H1 (cell line): ENCODE results near the gene GRIK4. TPM values are rescaled to one million over a fixed set of nuclear protein-coding genes. Genes with fewer than 3 reads are reported as not detected.

Experiments used
- CTCF ChIA-PET: fragments of 300-600 bp; sonication (Branson Sonifier 250); formaldehyde crosslinking; loops from one replicate; lab custom pipeline; 2021; ENCODE audit not compliant: partially characterized antibody; lab: Charles Lee
- POLR2A ChIA-PET: fragments of 300-600 bp; sonication (Branson Sonifier 250); formaldehyde crosslinking; loops from one replicate; lab custom pipeline; 2021; ENCODE audit warnings: inconsistent platforms; ENCODE audit not compliant: partially characterized antibody; lab: Charles Lee
- DNase-seq, 2 experiments: peaks; one replicate each; pipeline versions ENCODE4 v3.0.0 to v3.0.0-alpha.2; 2010 to 2022; ENCODE audit warnings: low spot score in 2 of 2, low read depth in 1 of 2, mixed read lengths in 1 of 2
- FAIRE-seq: peaks from 2 replicates; lab custom pipeline; 2011; peaks lifted over from hg19 to GRCh38; lab: Jason Lieb, UNC
- H2AFZ ChIP-seq: 2 replicates; pipeline ENCODE4 v1.8.1; 2012; ENCODE audit warnings: low read length, inconsistent platforms
- H2AK5ac ChIP-seq: 2 replicates; pipeline ENCODE4 v1.6.1; 2013; ENCODE audit warnings: low read depth, low read length
- H2BK120ac ChIP-seq: replicated peaks from 2 replicates; pipeline ENCODE3; 2013; ENCODE audit warnings: low read depth, low read length, inconsistent platforms
- H2BK12ac ChIP-seq: 2 replicates; pipeline ENCODE4 v1.6.1; 2013; ENCODE audit warnings: low read depth, low read length
- H2BK15ac ChIP-seq: 2 replicates; pipeline ENCODE4 v1.6.1; 2013; ENCODE audit warnings: low read length
- H2BK20ac ChIP-seq: 2 replicates; pipeline ENCODE4 v1.6.1; 2013; ENCODE audit warnings: low read length
- H2BK5ac ChIP-seq: 2 replicates; pipeline ENCODE4 v1.6.1; 2013; ENCODE audit warnings: low read depth, low read length
- H3K14ac ChIP-seq: 2 replicates; pipeline ENCODE4 v1.6.1; 2013; ENCODE audit warnings: inconsistent platforms; ENCODE audit not compliant: insufficient read length
- H3K18ac ChIP-seq: 2 replicates; pipeline ENCODE4 v1.6.1; 2013; ENCODE audit warnings: low read length; ENCODE audit errors: extremely low read depth
- H3K23ac ChIP-seq: 2 replicates; pipeline ENCODE4 v1.6.1; 2013; ENCODE audit warnings: inconsistent platforms; ENCODE audit not compliant: insufficient read length
- H3K23me2 ChIP-seq: 2 replicates; pipeline ENCODE4 v1.6.1; 2013; ENCODE audit warnings: low read depth, low read length
- H3K27ac ChIP-seq: 2 replicates; pipeline ENCODE4 v1.6.1; 2011; ENCODE audit warnings: low read depth, low read length, inconsistent platforms
- H3K27me3 ChIP-seq, 4 experiments: replicated peaks in 1 of 4; 1 replicate in 1 of 4; 2 replicates in 3 of 4; pipeline versions ENCODE4 v1.6.1 to v1.8.1; 2011 to 2013; ENCODE audit warnings: low read length in 3 of 4, mild to moderate bottlenecking in 3 of 4, inconsistent platforms in 2 of 4, mixed read lengths in 2 of 4, moderate library complexity in 1 of 4; ENCODE audit not compliant: control insufficient read depth in 3 of 4, insufficient read depth in 3 of 4; ENCODE audit errors: extremely low read depth in 1 of 4
- H3K36me3 ChIP-seq, 4 experiments: 2 replicates each; pipeline versions ENCODE4 v1.6.1 to v1.8.1; 2011 to 2013; ENCODE audit warnings: mild to moderate bottlenecking in 4 of 4, low read length in 3 of 4, moderate library complexity in 2 of 4, control low read depth in 1 of 4, inconsistent platforms in 1 of 4; ENCODE audit not compliant: insufficient read depth in 4 of 4, control insufficient read depth in 2 of 4
- H3K4ac ChIP-seq: replicated peaks from 2 replicates; pipeline ENCODE3; 2013; ENCODE audit warnings: low read length, low read depth, mixed read lengths, inconsistent platforms; ENCODE audit not compliant: insufficient read length
- H3K4me1 ChIP-seq, 4 experiments: replicated peaks in 1 of 4; 1 replicate in 1 of 4; 2 replicates in 3 of 4; pipeline versions ENCODE4 v1.6.1 to v1.8.1; 2011 to 2013; ENCODE audit warnings: low read length in 3 of 4, inconsistent platforms in 2 of 4, mixed read lengths in 1 of 4; ENCODE audit not compliant: insufficient read depth in 4 of 4, control insufficient read depth in 3 of 4
- H3K4me2 ChIP-seq, 2 experiments: 2 replicates each; pipeline versions ENCODE4 v1.6.1 to v1.8.1; 2011 to 2013; ENCODE audit warnings: low read depth in 2 of 2, low read length in 2 of 2, control low read depth in 1 of 2, inconsistent platforms in 1 of 2, mild to moderate bottlenecking in 1 of 2; ENCODE audit not compliant: insufficient read depth in 1 of 2
- H3K4me3 ChIP-seq, 4 experiments: fragments of 200-600, 300-600 bp in 1 of 4; sonication (generic), shearing (Covaris generic), sonication (Bioruptor Twin) in 1 of 4; 2 replicates each; pipeline versions ENCODE4 v1.5.1 to v1.8.1; 2011 to 2016; ENCODE audit warnings: low read length in 4 of 4, low read depth in 3 of 4, control low read depth in 2 of 4, inconsistent platforms in 2 of 4, mild to moderate bottlenecking in 2 of 4, mixed read lengths in 1 of 4, moderate library complexity in 1 of 4; ENCODE audit not compliant: insufficient read depth in 2 of 4; ENCODE audit errors: extremely low read depth in 1 of 4
- H3K56ac ChIP-seq: replicated peaks from 2 replicates; pipeline ENCODE3; 2013; ENCODE audit warnings: low read depth, mild to moderate bottlenecking, mixed read lengths, low read length, inconsistent platforms; ENCODE audit not compliant: insufficient read length
- H3K79me1 ChIP-seq: 2 replicates; pipeline ENCODE4 v1.6.1; 2013; ENCODE audit warnings: low read depth, low read length, control low read depth
- H3K79me2 ChIP-seq, 2 experiments: 2 replicates each; pipeline versions ENCODE4 v1.6.1 to v1.8.1; 2012 to 2013; ENCODE audit warnings: low read length in 2 of 2, mild to moderate bottlenecking in 2 of 2, inconsistent platforms in 1 of 2; ENCODE audit not compliant: insufficient read depth in 2 of 2, control insufficient read depth in 1 of 2
- H3K9ac ChIP-seq, 4 experiments: replicated peaks in 1 of 4; 1 replicate in 1 of 4; 2 replicates in 3 of 4; pipeline versions ENCODE4 v1.6.1 to v1.8.1; 2011 to 2013; ENCODE audit warnings: low read depth in 3 of 4, low read length in 3 of 4, control low read depth in 2 of 4, mild to moderate bottlenecking in 2 of 4, moderate library complexity in 2 of 4, inconsistent platforms in 1 of 4; ENCODE audit errors: extremely low read depth in 1 of 4
- H3K9me3 ChIP-seq, 2 experiments: 2 replicates each; pipeline versions ENCODE4 v1.6.1 to v1.8.1; 2012 to 2013; ENCODE audit warnings: mild to moderate bottlenecking in 2 of 2, moderate library complexity in 2 of 2, control low read depth in 1 of 2, inconsistent platforms in 1 of 2, low read depth in 1 of 2, low read length in 1 of 2, mixed read lengths in 1 of 2; ENCODE audit not compliant: insufficient read depth in 2 of 2
- H4K20me1 ChIP-seq, 2 experiments: replicated peaks in 1 of 2; 2 replicates each; pipeline versions ENCODE3 to v1.8.1; 2011 to 2013; ENCODE audit warnings: inconsistent platforms in 2 of 2, low read length in 2 of 2, mild to moderate bottlenecking in 1 of 2; ENCODE audit not compliant: insufficient read depth in 2 of 2, control insufficient read depth in 1 of 2
- H4K5ac ChIP-seq: 2 replicates; pipeline ENCODE4 v1.6.1; 2013; ENCODE audit warnings: low read length, low read depth, mixed read lengths, inconsistent platforms; ENCODE audit not compliant: insufficient read length
- H4K8ac ChIP-seq: 2 replicates; pipeline ENCODE4 v1.8.0; 2013; ENCODE audit warnings: mild to moderate bottlenecking, moderate library complexity, low read length, inconsistent platforms; ENCODE audit not compliant: insufficient read depth; ENCODE audit errors: extremely low read depth
- H4K91ac ChIP-seq: replicated peaks from 2 replicates; pipeline ENCODE3; 2013; ENCODE audit warnings: low read length, mixed read lengths, inconsistent platforms; ENCODE audit not compliant: insufficient read length
- CBX5 ChIP-seq: fragments of 300-800, 300-1000 bp; sonication (generic); IDR thresholded peaks from 2 replicates; pipeline ENCODE4 v1.7.1; 2016; ENCODE audit warnings: antibody characterized with exemption, low read length, low read depth
- GTF2F1 ChIP-seq: IDR thresholded peaks from 2 replicates; pipeline ENCODE4 v1.6.1; 2012; ENCODE audit warnings: low read depth, low read length, improper control_type of control experiment, borderline replicate concordance
- JUND ChIP-seq: IDR thresholded peaks from 2 replicates; pipeline ENCODE4 v1.6.1; 2011; ENCODE audit warnings: mild to moderate bottlenecking, improper control_type of control experiment, low read length
- MAFK ChIP-seq: IDR thresholded peaks from 2 replicates; pipeline ENCODE4 v1.6.1; 2012; ENCODE audit warnings: low read depth, mild to moderate bottlenecking, improper control_type of control experiment, low read length
- RFX5 ChIP-seq: IDR thresholded peaks from 2 replicates; pipeline ENCODE4 v1.6.1; 2011; ENCODE audit warnings: low read depth, low read length, improper control_type of control experiment, borderline replicate concordance
- RNF2 ChIP-seq: fragments of 200-900, 300-1000 bp; sonication (generic); IDR thresholded peaks from 2 replicates; pipeline ENCODE4 v1.7.1; 2016; ENCODE audit warnings: borderline replicate concordance, low read depth, mild to moderate bottlenecking, antibody characterized with exemption, low read length; ENCODE audit not compliant: poor library complexity, severe bottlenecking; ENCODE audit errors: missing control alignments
- TEAD4 ChIP-seq: IDR thresholded peaks from 2 replicates; pipeline ENCODE4 v1.6.1; 2012; ENCODE audit warnings: low read depth, low read length, inconsistent platforms, mixed read lengths
- WGBS, 2 experiments: shearing (Covaris generic) in 1 of 2; methylation state at CpG; one replicate each; pipeline versions ENCODE4 v1.1.6 to v1.1.7; 2013 to 2015; ENCODE audit warnings: low lambda C conversion rate in 2 of 2, mixed read lengths in 2 of 2, inconsistent platforms in 1 of 2, low coverage in 1 of 2, missing lambda C conversion rate in 1 of 2; ENCODE audit not compliant: insufficient replicate concordance in 2 of 2, insufficient coverage in 1 of 2, insufficient read length in 1 of 2; ENCODE audit errors: extremely low coverage in 1 of 2, missing lambda C conversion rate in 1 of 2; 5-methylcytosine and 5-hydroxymethylcytosine counted together
- polyA plus RNA-seq, 7 experiments: library from polyadenylated mRNA; depleted of rRNA in 3 of 7; stranded (reverse) in 5 of 7; unstranded in 2 of 7; fragments of >200 nt in 5 of 7; fragments of 200-250 nt in 2 of 7; gene quantifications; 1 replicate in 5 of 7; 2 replicates in 1 of 7; 4 replicates in 1 of 7; pipeline versions ENCODE4 v1.2.1 to v1.2.3, GENCODE V29; 2011 to 2013; ENCODE audit warnings: missing spikeins in 2 of 7, mixed read lengths in 2 of 7
- total RNA-seq: library from RNA; stranded (reverse); fragmentation: NEBNext Ultra II Directional; extraction: Animal tissue kit (Norgen Biotek cat#: 25700); gene quantifications from 2 replicates; pipeline ENCODE4 v1.2.1, GENCODE V29; 2021
- TF ChIP-seq, protein P1 (sequence below), 3 experiments: IDR thresholded peaks; 1 replicate in 2 of 3; 2 replicates in 1 of 3; pipeline versions ENCODE4 v1.5.1 to v1.6.1; 2011; ENCODE audit warnings: low read length in 3 of 3, mild to moderate bottlenecking in 3 of 3, inconsistent platforms in 2 of 3, low read depth in 1 of 3, moderate library complexity in 1 of 3; ENCODE audit not compliant: insufficient read depth in 1 of 3; ENCODE audit errors: control extremely low read depth in 1 of 3

GRIK4 gene
- total and polyA plus RNA-seq, 2 of the 8 experiments (the other 6 are each of a cell fraction or from before 2014, with no cell fraction given), result 1.2 to 2.9 TPM

GRCh38 chr11:120807414-120808150 lies 296.0 kb downstream of the GRIK4 start:
- Histone ChIP-seq H4K20me1 (no peaks in the 10 kb centered on the region), H3K36me3 (no peaks in the 10 kb centered on the region), H3K23ac (no peak overlapping the region), H3K4me2 (peak overlapping the region in 1 of 2 experiments; percentile 40; a peak in 1 of 4 replicates), H3K27ac (no peak overlapping the region), H3K27me3 (no peaks in the 10 kb centered on the region), H2BK120ac (no peak overlapping the region), H4K91ac (no peak overlapping the region), H3K79me1 (no peaks in the 10 kb centered on the region; the same call in 1 of the 2 replicates), H3K23me2 (no peaks in the 10 kb centered on the region), H3K4me3 (no peak overlapping the region), H4K8ac (no peak overlapping the region), H2BK15ac (no peak overlapping the region; the same call in 1 of the 2 replicates), H2BK5ac (peak overlapping the region; percentile 10; the same call in 1 of the 2 replicates), H3K56ac (no peak overlapping the region), H3K4me1 (peaks cover 0 to 11% (median 7%) of the 10 kb centered on the region in 4 experiments), H2AK5ac (peak overlapping the region; percentile 75; the same call in 1 of the 2 replicates), H3K9ac (no peak overlapping the region), H4K5ac (no peak overlapping the region), H3K4ac (no peak overlapping the region), H3K14ac (no peak overlapping the region), H2BK12ac (peak overlapping the region; percentile 70; the same call in 1 of the 2 replicates), H2AFZ (no peak overlapping the region), H3K9me3 (no peaks in the 10 kb centered on the region), H2BK20ac (peak overlapping the region; percentile 5; the same call in 1 of the 2 replicates), H3K18ac (no peak overlapping the region), H3K79me2 (no peaks in the 10 kb centered on the region)
- ChIA-PET POLR2A (interaction anchor here (1.1 kb wide), 1 partner anchor 12 kb away, joined by 3 read pairs; no protein-coding TSS in a partner anchor), CTCF (interaction anchor here (0.7 to 2.5 kb wide), 10 partner anchors 9 to 297 kb away, joined by 3 to 13 read pairs (median 4); partner anchors contain the start of gene GRIK4)
- 81% methylated on average over 13 of the region's 13 CpGs; no CpG with 5 or more reads in 1 of the 2 experiments for WGBS, 2 experiments
- no peak for DNase-seq
- FAIRE-seq, result peak; percentile 57
- TF ChIP-seq RNF2, result no peak
- TF ChIP-seq CBX5, result no peak
- peak; percentile 87 for TF ChIP-seq JUND
- TF ChIP-seq RFX5, result no peak
- 0 out of 2 replicates have a peak, but pooled peaks have one; percentile 30 for TF ChIP-seq TEAD4
- TF ChIP-seq MAFK, result peak; percentile 16; the same call in 1 of the 2 replicates
- TF ChIP-seq, protein P1, sequence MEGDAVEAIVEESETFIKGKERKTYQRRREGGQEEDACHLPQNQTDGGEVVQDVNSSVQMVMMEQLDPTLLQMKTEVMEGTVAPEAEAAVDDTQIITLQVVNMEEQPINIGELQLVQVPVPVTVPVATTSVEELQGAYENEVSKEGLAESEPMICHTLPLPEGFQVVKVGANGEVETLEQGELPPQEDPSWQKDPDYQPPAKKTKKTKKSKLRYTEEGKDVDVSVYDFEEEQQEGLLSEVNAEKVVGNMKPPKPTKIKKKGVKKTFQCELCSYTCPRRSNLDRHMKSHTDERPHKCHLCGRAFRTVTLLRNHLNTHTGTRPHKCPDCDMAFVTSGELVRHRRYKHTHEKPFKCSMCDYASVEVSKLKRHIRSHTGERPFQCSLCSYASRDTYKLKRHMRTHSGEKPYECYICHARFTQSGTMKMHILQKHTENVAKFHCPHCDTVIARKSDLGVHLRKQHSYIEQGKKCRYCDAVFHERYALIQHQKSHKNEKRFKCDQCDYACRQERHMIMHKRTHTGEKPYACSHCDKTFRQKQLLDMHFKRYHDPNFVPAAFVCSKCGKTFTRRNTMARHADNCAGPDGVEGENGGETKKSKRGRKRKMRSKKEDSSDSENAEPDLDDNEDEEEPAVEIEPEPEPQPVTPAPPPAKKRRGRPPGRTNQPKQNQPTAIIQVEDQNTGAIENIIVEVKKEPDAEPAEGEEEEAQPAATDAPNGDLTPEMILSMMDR (IDR thresholded peaks at IDR 0.05; ENCODE audit: control extremely low read depth in 1 of 3, insufficient read depth in 1 of 3, low read depth in 1 of 3, low read length in 3 of 3), result no peak
- no peak for TF ChIP-seq GTF2F1
